Ovary (tissue), 3 donors: ENCODE results near the gene TERT.
"Not testable (repeated sequence)": the region's sequence is repeated elsewhere in the genome, so short reads cannot be mapped to it uniquely, and the experiment has no call there.

Source experiments
- CTCF ChIP-seq, 3 donors: fragments of 450-650 bp in 2 of 3; fragments of 200-600 bp in 1 of 3; IDR thresholded peaks; one replicate each; pipeline versions ENCODE4 v1.5.1 to v1.8.0; 2016 to 2022; ENCODE audit warnings: antibody characterized with exemption in 3 of 3, mild to moderate bottlenecking in 1 of 3
- POLR2A ChIP-seq: fragments of 450-650 bp; IDR thresholded peaks from one replicate; pipeline ENCODE4 v1.6.1; 2017; ENCODE audit warnings: antibody characterized with exemption, mild to moderate bottlenecking, moderate library complexity
- donor health status: DM: no; HTN: no; CAD: no.

GRCh38 chr5:1326532-1326875 lies 31.6 kb upstream of the TERT start:
- not testable (repeated sequence) for TF ChIP-seq POLR2A; CTCF (IDR thresholded peaks at IDR 0.05)
